Measurements from ENCODE around the gene DAAM2.

DAAM2 gene

DNA sequence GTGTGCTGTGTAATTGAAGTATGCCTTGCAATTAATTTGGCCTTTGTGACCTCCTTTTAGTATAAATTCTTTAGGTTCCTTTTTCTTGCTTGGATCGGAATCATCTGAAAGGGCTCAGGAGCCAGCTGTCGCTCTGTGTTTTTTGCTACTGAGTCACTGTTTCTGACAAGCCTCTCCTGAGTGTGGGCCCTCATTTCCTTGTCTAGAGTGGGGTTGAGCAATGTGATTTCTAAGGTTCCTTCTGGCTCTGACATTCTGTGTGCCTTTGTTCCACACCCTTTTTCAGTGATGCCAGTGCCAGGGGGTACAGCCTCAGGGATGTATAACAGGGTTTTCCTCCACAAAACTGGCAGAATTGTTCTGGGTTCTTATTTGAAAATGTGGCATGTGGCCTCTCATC is 26.5 kb downstream of the DAAM2 start:
- DNase-seq (ENCODE audit: low spot score): no peak
- FAIRE-seq: no peak

DNA sequence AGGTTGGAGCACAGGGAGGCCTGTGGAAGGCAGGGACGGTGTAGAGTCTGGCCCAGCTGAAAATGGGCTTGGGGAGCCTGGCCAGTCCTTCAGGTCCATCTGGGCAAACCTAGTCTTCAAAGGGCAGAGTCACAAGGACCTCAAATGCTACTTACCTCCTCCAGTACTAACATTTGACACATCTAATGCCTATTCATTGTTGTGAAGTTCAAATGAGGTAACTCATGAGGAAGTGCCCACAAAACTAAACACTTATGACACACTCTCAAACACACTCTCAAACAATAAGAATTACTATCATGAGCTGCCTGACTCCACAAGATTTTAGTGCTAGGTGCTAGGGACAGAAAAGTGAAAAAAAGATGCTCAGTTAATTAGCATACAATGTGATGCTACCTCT is 27.1 kb downstream of the DAAM2 start:
- DNase-seq (ENCODE audit: low spot score) (no peak), FAIRE-seq (no peak)

GRCh38 chr6:39819676-39820075 is 27.5 kb downstream of the DAAM2 start:
- FAIRE-seq (no peak), DNase-seq (ENCODE audit: low spot score) (no peak)

DNA sequence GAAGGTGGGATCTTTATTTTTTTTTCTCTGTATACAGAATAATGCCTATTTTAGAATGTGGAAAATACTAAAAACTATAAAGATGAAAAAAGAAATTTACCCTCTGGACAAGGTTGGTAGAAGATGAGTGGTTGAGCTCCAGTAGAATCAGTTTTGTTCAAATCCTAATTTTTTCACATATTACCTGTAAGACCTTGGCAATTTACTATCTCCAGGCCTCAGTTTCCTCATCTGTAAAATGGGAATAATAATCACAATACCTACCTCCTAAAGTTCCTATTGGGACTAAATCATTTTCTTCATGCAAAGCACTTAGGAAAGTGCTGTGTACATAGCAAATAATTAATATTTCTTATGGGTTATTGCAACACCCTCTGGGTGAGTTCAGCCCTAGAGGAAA is 28.4 kb downstream of the DAAM2 start:
- no peak for FAIRE-seq
- DNase-seq (ENCODE audit: low spot score): no peak

GRCh38 chr6:39821046-39821740 is 29.0 kb downstream of the DAAM2 start:
- no peak for FAIRE-seq
- DNase-seq (ENCODE audit: low spot score): no peak

GRCh38 chr6:39821742-39822532 is 29.8 kb downstream of the DAAM2 start:
- no peak for FAIRE-seq

GRCh38 chr6:39822846-39823815 is 31.0 kb downstream of the DAAM2 start:
- FAIRE-seq (no peak), DNase-seq (ENCODE audit: low spot score) (no peak)

More at GRCh38 chr6:39821742-39822532, 29.8 kb downstream of the DAAM2 start:
- no peak for DNase-seq (ENCODE audit: low spot score)

DNA sequence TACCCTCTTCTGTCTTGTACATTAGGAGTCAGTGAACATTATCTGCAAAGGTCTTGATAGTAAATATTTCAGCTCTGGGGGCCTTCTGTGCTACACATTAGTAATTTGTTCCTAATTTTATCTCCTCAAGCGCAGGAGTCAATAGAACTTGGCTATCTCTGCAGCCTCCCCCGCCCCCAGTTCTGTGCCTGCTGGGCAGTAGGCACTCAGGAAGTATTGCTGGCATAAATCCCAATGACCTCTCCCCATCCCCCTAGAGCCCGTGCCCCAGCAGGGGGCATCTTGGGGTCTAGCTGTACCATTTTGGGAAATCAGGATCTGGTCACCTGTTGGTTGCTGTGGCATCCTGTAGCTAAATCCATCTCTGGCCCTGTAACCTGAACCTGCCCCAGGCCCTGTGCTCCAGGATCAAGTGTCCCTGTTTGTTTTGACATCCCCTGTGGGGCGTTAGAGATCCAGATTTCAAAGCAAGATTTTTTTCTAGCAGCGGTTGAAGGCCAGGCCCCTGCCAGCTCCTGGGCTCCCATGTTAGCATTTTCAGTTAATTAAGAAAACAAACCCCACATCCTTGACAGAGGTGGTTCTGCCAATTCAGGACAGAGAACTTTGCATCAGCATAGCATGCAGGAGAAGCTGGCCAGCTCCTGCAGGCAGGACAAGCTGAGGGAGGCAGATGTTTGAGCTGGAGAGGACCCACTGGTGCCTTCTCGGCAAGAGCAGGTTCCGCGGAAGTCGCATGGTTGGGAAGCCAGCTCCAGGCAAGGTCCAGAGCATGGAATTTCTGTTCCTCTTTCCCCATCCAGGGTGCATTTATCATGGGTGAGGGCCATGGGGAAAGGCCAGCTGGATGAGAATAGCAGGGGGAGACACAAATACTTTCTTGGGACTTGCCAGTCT is 32.1 kb downstream of the DAAM2 start:
- FAIRE-seq (no peak), DNase-seq (ENCODE audit: low spot score) (no peak)

DNA sequence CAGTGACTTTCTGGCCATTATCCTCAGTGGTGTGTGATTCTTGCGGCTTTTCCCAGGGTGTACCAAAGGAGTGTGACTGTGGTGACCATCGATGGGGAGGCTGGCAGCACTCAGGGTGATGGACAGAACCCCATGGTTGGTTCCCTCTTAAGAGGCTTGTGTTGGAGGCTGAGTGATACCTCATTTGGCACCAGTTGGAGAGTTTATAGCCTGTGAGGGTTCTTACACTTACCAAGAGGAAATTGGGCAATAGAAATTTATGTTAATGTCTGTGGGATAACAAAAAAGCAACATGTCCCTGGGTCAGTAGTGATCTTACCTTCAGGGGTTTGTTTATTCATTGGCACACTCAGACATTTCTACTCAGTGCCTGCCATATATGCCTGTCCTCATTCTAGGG is 37.2 kb downstream of the DAAM2 start:
- DNase-seq (ENCODE audit: low spot score): no peak
- FAIRE-seq: no peak

- FAIRE-seq: no peak
Measured at GRCh38 chr6:39830444-39830843, 38.3 kb downstream of the DAAM2 start.

DNA sequence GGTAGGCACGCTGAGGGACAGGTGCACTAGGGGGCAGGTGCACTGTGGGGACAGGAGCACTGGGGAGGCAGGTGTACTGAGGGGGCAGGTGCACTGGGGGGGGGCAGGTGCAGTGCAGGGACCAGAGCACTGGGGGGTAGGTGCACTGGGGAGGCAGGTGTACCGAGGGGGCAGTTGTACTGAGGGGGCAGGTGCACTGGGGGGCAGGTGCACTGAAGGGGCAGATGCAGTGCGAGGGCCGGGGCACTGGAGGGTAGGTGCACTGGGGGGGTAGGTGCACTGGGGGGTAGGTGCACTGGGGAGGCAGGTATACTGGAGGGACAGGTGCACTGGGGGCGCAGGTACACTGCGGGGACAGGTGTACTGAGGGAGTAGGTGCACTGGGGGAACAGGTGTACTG is 39.5 kb downstream of the DAAM2 start:
- FAIRE-seq (no peak), DNase-seq (ENCODE audit: low spot score) (no peak)

More at GRCh38 chr6:39830444-39830843, 38.3 kb downstream of the DAAM2 start:
- no peak for DNase-seq (ENCODE audit: low spot score)

GRCh38 chr6:39834278-39834677 is 42.1 kb downstream of the DAAM2 start:
- DNase-seq (ENCODE audit: low spot score) (no peak), FAIRE-seq (no peak)

GRCh38 chr6:39834866-39835265 is 42.7 kb downstream of the DAAM2 start:
- no peak for DNase-seq (ENCODE audit: low spot score)
- no peak for FAIRE-seq

GRCh38 chr6:39835821-39836295 is 43.7 kb downstream of the DAAM2 start:
- FAIRE-seq: no peak

DNA sequence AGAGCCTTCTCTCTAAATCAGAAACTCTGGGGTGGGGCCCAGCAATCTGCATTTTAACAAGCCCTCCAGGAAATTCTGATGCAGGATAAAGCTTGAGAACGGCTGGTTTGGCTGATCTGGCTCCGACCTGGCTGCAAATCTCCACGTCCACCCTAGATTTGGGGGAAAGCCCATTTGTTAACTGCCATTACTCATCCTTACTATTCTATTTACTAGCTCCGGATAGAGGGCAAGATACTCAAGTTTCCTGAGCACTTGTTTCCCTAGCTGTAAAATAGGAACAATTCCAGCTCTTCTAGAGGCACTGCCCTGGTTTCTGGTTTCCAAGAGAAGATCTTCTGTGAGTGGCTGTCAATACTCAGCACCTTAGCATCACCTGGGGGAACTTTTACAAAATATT is 44.4 kb downstream of the DAAM2 start:
- DNase-seq (ENCODE audit: low spot score) (no peak), FAIRE-seq (no peak)

More at GRCh38 chr6:39835821-39836295, 43.7 kb downstream of the DAAM2 start:
- no peak for DNase-seq (ENCODE audit: low spot score)

- DNase-seq (ENCODE audit: low spot score): no peak
- no peak for FAIRE-seq
Measured at GRCh38 chr6:39839445-39839844, 47.3 kb downstream of the DAAM2 start.

GRCh38 chr6:39840781-39841180 is 48.6 kb downstream of the DAAM2 start:
- no peak for DNase-seq (ENCODE audit: low spot score)
- no peak for FAIRE-seq

- FAIRE-seq (no peak), DNase-seq (ENCODE audit: low spot score) (no peak)
Measured at GRCh38 chr6:39841291-39841690, 49.1 kb downstream of the DAAM2 start.

- no peak for DNase-seq (ENCODE audit: low spot score)
- no peak for FAIRE-seq
Measured at GRCh38 chr6:39841923-39842322, 49.7 kb downstream of the DAAM2 start.

- no peak for FAIRE-seq
- DNase-seq (ENCODE audit: low spot score): no peak
Measured at GRCh38 chr6:39843305-39844020, 51.3 kb downstream of the DAAM2 start.
